Small intestine (tissue), 7 donors: ENCODE results near the gene GET4. TPM values are rescaled to one million over a fixed set of nuclear protein-coding genes. Genes with fewer than 3 reads are reported as not detected.
A peak's percentile ranks its signal among the peaks of the same experiment; 100 is the strongest.

ENCODE experiments used
- DNase-seq, 2 donors: peaks; one replicate each; pipeline versions ENCODE4 v3.0.0 to v3.0.0-alpha.2; 2013
- FAIRE-seq: peaks from 2 replicates; lab custom pipeline; 2012; peaks lifted over from hg19 to GRCh38; lab: Jason Lieb, UNC
- H3K27ac ChIP-seq, 3 donors: one replicate each; pipeline ENCODE4 v1.5.1; 2013; ENCODE audit warnings: low read length in 2 of 3, mild to moderate bottlenecking in 2 of 3, control low read depth in 1 of 3, inconsistent platforms in 1 of 3, low read depth in 1 of 3, moderate library complexity in 1 of 3
- H3K27me3 ChIP-seq, 3 donors: one replicate each; pipeline ENCODE4 v1.6.1; 2013; ENCODE audit warnings: low read length in 3 of 3, inconsistent platforms in 1 of 3; ENCODE audit not compliant: control insufficient read depth in 3 of 3, insufficient read depth in 3 of 3
- H3K36me3 ChIP-seq, 3 donors: one replicate each; pipeline ENCODE4 v1.6.1; 2013; ENCODE audit warnings: low read length in 3 of 3, inconsistent platforms in 1 of 3, low read depth in 1 of 3, mild to moderate bottlenecking in 1 of 3, moderate library complexity in 1 of 3; ENCODE audit not compliant: control insufficient read depth in 3 of 3, insufficient read depth in 2 of 3
- H3K4me1 ChIP-seq, 3 donors: one replicate each; pipeline ENCODE4 v1.6.1; 2013; ENCODE audit warnings: low read length in 2 of 3, inconsistent platforms in 1 of 3, low read depth in 1 of 3, mild to moderate bottlenecking in 1 of 3, moderate library complexity in 1 of 3; ENCODE audit not compliant: control insufficient read depth in 3 of 3, insufficient read depth in 2 of 3
- H3K4me3 ChIP-seq, 3 donors: one replicate each; pipeline ENCODE4 v1.5.1; 2013; ENCODE audit warnings: low read length in 3 of 3, control low read depth in 1 of 3, inconsistent platforms in 1 of 3, low read depth in 1 of 3, mild to moderate bottlenecking in 1 of 3, moderate library complexity in 1 of 3
- H3K9me3 ChIP-seq, 2 donors: one replicate each; pipeline ENCODE4 v1.6.1; 2013; ENCODE audit warnings: low read depth in 1 of 2, low read length in 1 of 2; ENCODE audit not compliant: control insufficient read depth in 2 of 2, insufficient read depth in 1 of 2
- WGBS, 3 donors: extraction: QIAGEN DNeasy Blood & Tissue Kit; methylation state at CpG; one replicate each; pipeline ENCODE4 v1.1.7; 2013; 5-methylcytosine and 5-hydroxymethylcytosine counted together
- polyA plus RNA-seq, 4 donors: library from polyadenylated mRNA; stranded (reverse) in 3 of 4; unstranded in 1 of 4; fragments of 200-250 nt in 3 of 4; fragments of 120-200 nt in 1 of 4; gene quantifications; one replicate each; pipeline versions ENCODE4 v1.2.1 to v1.2.3, GENCODE V29; 2013
- donor health status: healthy with polysubstance abuse.
- donor health status: control.
- donor health status: control.
- donor health status: Bipolar disorder and iron deficiency.
- donor health status: healthy.

Gene GET4
- polyA plus RNA-seq, 4 donors = 38.9 to 87.2 (median 74.5) TPM

GRCh38 chr7:876972-877311 is 588 bp downstream of the GET4 start:
- H3K27ac ChIP-seq = peak overlapping the region; percentile 84 to 95 (median 89)
- no peak for FAIRE-seq
- peaks cover 0 to 15% (median 0%) of the 10 kb centered on the region in 3 donors for H3K4me1 ChIP-seq
- H3K4me3 ChIP-seq = peak overlapping the region; percentile 93 to 95 (median 94)
- peaks cover 0 to 64% (median 0%) of the 10 kb centered on the region in 3 donors for H3K36me3 ChIP-seq
- H3K9me3 ChIP-seq = no peaks in the 10 kb centered on the region
- no peaks in the 10 kb centered on the region for H3K27me3 ChIP-seq
- DNase-seq = no peak
- WGBS, 3 donors = 0 to 2% (median 1%) methylated on average over 16 to 26 of the region's 26 CpGs

GRCh38 chr7:877312-878232 is 1.2 kb downstream of the GET4 start:
- no peaks in the 10 kb centered on the region for H3K27me3 ChIP-seq
- peak overlapping the region; percentile 93 to 95 (median 94) for H3K4me3 ChIP-seq
- no peak for FAIRE-seq
- DNase-seq = peak; percentile 55 to 73
- H3K36me3 ChIP-seq = peaks cover 0 to 62% (median 0%) of the 10 kb centered on the region in 3 donors
- 8 to 11% (median 9%) methylated on average over 45 to 47 of the region's 47 CpGs for WGBS, 3 donors
- H3K4me1 ChIP-seq = peaks cover 0 to 15% (median 0%) of the 10 kb centered on the region in 3 donors
- H3K27ac ChIP-seq = peak overlapping the region; percentile 84 to 95 (median 89)
- no peaks in the 10 kb centered on the region for H3K9me3 ChIP-seq

- Histone ChIP-seq H3K27me3 (no peaks in the 10 kb centered on the region), H3K4me3 (no peak overlapping the region), H3K36me3 (peaks cover 0 to 66% (median 0%) of the 10 kb centered on the region in 3 donors), H3K9me3 (no peaks in the 10 kb centered on the region), H3K4me1 (peaks cover 0 to 12% (median 0%) of the 10 kb centered on the region in 3 donors), H3K27ac (no peak overlapping the region)
- 84 to 92% (median 86%) methylated on average over 15 of the region's 15 CpGs for WGBS, 3 donors
- FAIRE-seq = no peak
- DNase-seq = no peak
These were observed 2.7 kb downstream of the GET4 start for GRCh38 chr7:879093-879492.

GRCh38 chr7:879706-880105 is 3.4 kb downstream of the GET4 start:
- peaks cover 0 to 72% (median 0%) of the 10 kb centered on the region in 3 donors for H3K36me3 ChIP-seq
- H3K4me3 ChIP-seq = no peak overlapping the region
- no peaks in the 10 kb centered on the region for H3K27me3 ChIP-seq
- 84 to 87% (median 84%) methylated on average over 14 of the region's 14 CpGs for WGBS, 3 donors
- no peaks in the 10 kb centered on the region for H3K9me3 ChIP-seq
- H3K27ac ChIP-seq = no peak overlapping the region
- DNase-seq (no peak), FAIRE-seq (no peak)
- H3K4me1 ChIP-seq = peaks cover 0 to 12% (median 0%) of the 10 kb centered on the region in 3 donors

- H3K36me3 ChIP-seq = peaks cover 0 to 72% (median 0%) of the 10 kb centered on the region in 3 donors
- no peak for DNase-seq
- 85 to 90% (median 87%) methylated on average over 15 of the region's 15 CpGs for WGBS, 3 donors
- no peaks in the 10 kb centered on the region for H3K27me3 ChIP-seq
- H3K4me3 ChIP-seq = no peak overlapping the region
- H3K4me1 ChIP-seq = peaks cover 0 to 10% (median 0%) of the 10 kb centered on the region in 3 donors
- H3K27ac ChIP-seq = no peak overlapping the region
- H3K9me3 ChIP-seq = no peaks in the 10 kb centered on the region
- no peak for FAIRE-seq
These were observed 4.1 kb downstream of the GET4 start for GRCh38 chr7:880450-880849.

- Histone ChIP-seq H3K9me3 (no peaks in the 10 kb centered on the region), H3K4me1 (peaks cover 0 to 4% (median 0%) of the 10 kb centered on the region in 3 donors), H3K4me3 (no peak overlapping the region), H3K36me3 (peaks cover 0 to 80% (median 0%) of the 10 kb centered on the region in 3 donors), H3K27ac (no peak overlapping the region), H3K27me3 (no peaks in the 10 kb centered on the region)
- WGBS, 3 donors = 92 to 94% (median 92%) methylated on average over 20 of the region's 20 CpGs
- no peak for FAIRE-seq
- DNase-seq = no peak
These were observed 5.3 kb downstream of the GET4 start for GRCh38 chr7:881441-882234.

GRCh38 chr7:882336-883035 is 6.1 kb downstream of the GET4 start:
- peaks cover 0 to 4% (median 0%) of the 10 kb centered on the region in 3 donors for H3K4me1 ChIP-seq
- WGBS, 3 donors = 87 to 92% (median 90%) methylated on average over 32 to 37 of the region's 37 CpGs
- no peak for DNase-seq

More at GRCh38 chr7:882336-883035, 6.1 kb downstream of the GET4 start:
- no peaks in the 10 kb centered on the region for H3K27me3 ChIP-seq
- H3K4me3 ChIP-seq = no peak overlapping the region
- no peak for FAIRE-seq
- H3K27ac ChIP-seq = no peak overlapping the region
- peaks cover 0 to 88% (median 4%) of the 10 kb centered on the region in 3 donors for H3K36me3 ChIP-seq
- H3K9me3 ChIP-seq = no peaks in the 10 kb centered on the region
